NCI-H1092 (cell line): ENCODE measurements around the gene CENPK.
"Not testable (repeated sequence)": the region's sequence is repeated elsewhere in the genome, so short reads cannot be mapped to it uniquely, and the experiment has no call there.

ENCODE experiments used
- DNase-seq: peaks from one replicate; lab custom pipeline; 2025; lab: John Stamatoyannopoulos, UW

The CENPK gene

GRCh38 chr5:65508978-65509377 is 54.0 kb downstream of the CENPK start:
- DNase-seq = no peak

GRCh38 chr5:65506961-65507360 is 56.0 kb downstream of the CENPK start:
- DNase-seq = no peak

DNA sequence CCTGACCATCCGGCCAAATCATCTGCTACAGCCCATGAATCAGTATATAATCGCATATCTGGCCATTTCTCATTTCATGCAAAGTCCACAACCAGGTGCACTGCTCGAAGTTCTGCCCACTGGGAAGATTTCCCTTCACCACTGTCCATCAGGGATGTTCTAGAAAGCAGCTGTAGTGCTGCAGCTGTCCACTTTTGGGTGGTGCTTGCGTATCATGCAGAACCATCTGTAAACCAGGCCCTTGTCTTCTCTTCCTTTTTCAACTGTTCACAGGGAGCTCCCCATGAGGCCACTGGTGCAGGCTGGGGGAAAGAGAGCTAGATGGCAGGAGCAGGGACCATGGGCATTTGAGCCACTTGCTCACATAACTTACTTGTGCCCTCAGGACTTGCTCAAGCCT is 73.8 kb downstream of the CENPK start:
- no peak for DNase-seq

- not testable (repeated sequence) for DNase-seq
Observed at GRCh38 chr5:65488038-65488687, 74.8 kb downstream of the CENPK start.

- not testable (repeated sequence) for DNase-seq
Observed at GRCh38 chr5:65486803-65487202, 76.2 kb downstream of the CENPK start.

- no peak for DNase-seq
Observed at GRCh38 chr5:65485405-65485804, 77.6 kb downstream of the CENPK start.

GRCh38 chr5:65483546-65484346 is 79.2 kb downstream of the CENPK start:
- DNase-seq = peak; percentile 32

- no peak for DNase-seq
Observed at GRCh38 chr5:65482736-65483545, 80.0 kb downstream of the CENPK start.

DNA sequence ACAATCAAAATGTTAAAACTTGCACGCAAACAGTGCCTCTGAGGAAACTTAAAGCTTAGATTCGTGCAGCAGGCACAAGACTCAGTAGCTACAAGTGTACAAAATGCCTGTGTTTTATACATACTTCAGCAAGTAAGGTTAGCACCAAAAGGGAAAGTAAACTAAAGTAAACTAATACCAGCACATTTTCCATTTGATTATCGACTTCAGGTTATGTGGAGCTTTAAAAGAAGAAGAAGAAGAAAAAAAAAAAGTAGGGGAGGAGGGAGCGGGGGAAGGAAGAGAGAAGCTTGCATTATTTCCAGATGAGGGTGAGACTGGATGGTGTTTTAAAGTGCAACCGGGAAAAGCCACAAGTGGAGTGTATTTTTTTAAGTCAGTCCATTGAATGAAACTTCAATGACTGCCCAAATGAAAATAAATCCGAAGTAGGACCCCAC is 80.7 kb downstream of the CENPK start:
- DNase-seq = no peak

DNA sequence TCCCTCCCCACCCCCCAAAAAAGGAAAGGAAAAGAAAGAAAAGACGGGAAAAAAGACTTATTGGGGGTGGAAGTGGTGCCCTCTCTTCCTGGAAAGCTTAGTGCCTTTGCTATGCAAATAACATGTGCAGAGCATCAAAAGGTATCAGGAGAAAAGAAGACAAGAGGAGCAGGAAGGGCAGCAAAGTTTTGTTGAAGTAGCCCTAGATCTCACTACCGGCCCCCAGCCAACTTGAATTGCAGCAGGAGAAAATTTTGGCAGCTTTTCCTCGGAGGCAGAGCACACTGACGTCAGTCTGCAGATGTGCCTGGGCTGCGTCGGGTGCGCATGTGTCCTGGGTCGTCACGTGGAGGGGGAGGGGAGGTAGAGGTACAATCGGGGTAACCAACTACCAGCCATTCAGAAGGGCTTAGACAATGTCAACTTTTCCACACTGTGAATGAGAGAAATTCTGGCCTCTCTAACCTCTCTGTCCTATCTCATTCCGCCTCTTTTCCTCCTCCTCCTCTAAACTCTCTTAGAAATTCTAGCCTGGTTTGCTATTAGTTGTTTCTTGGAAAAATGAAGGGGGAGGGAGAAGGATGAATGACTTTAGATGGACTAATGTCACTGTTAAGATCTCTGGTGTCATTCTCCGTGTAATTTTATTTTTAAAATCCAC is 81.2 kb downstream of the CENPK start, which contains the start of gene ADAMTS6:
Gene ADAMTS6 (minus strand): TSS at position 286 of the 661 bp plus-strand sequence. CDS start 8,247 bp downstream, outside the sequence.
- peak; percentile 57 for DNase-seq

GRCh38 chr5:65481171-65481581 is 81.8 kb downstream of the CENPK start:
- DNase-seq = no peak

DNA sequence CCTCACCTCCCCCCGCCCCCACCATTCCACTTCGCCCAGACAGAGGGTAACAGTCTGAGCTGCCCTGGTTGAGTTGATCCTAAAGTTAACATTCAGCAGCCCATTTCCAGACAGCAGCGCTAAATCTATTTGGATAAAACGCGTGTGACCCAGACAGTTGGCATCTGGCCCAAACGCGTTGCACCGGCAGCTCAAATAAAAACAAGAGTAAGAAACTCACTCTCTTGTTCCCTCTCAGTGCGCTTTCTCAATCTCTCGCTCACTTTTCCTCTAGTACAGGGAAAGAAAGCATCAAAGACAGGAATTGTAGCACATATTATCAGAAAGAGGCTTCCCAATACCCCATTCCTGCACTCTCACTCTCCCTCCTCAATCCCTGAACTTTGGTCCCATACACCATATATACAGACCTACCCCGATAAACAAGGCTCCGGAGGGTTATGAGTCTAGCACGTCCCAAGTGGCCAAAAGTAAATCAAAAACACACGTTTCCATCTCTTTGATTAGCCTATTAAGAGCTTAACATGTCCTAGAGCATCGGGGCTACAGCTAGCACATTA is 82.6 kb downstream of the CENPK start:
- DNase-seq = peak; percentile 1

GRCh38 chr5:65479527-65479926 is 83.4 kb downstream of the CENPK start:
- DNase-seq = no peak

GRCh38 chr5:65478336-65478735 is 84.6 kb downstream of the CENPK start:
- no peak for DNase-seq

- no peak for DNase-seq
Observed at GRCh38 chr5:65475895-65476294, 87.1 kb downstream of the CENPK start.

DNA sequence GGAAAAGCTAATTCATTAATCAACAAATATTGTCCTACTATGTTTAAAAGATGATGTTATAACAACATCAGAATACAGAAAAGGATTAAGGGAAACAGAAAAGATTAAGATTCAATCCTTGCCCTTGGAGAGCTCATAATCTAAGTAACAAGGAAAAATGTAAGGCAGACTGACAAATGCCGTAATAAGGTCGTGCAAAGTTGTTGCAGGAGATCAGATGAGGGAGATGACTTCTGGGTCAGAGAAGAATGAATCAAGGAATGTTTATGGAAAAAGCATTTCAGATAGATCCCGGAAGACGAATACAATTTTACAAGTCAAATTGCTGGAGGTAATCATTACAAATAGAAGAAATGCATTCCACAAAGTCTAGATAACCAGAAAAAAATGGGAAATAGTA is 87.6 kb downstream of the CENPK start:
- no peak for DNase-seq

DNA sequence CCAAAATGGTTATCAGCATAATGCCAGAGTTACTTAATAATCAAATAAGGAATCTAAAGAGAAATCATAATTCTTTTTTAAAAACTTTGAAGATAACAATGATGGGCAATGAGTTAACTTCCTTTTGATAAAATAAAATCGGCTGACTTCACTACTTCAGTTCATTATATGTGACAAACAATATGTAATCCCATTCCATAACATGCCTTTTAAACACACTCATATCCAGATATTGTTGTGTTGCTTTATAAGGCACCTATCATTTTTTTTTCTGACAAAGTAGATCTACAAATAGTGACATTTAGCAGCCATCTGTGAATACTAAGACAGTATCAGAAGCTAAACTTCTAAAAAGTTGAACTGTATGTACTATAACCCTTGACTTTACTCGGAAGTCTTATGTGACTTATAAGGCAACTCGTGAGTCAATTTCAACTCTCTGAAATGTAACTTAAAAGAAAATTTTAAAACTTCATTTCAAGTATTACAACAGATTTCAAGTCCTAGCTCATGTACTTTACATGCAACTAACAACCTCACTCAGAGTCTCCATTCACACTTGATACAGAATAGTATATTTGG is 88.7 kb downstream of the CENPK start:
- DNase-seq = no peak

DNA sequence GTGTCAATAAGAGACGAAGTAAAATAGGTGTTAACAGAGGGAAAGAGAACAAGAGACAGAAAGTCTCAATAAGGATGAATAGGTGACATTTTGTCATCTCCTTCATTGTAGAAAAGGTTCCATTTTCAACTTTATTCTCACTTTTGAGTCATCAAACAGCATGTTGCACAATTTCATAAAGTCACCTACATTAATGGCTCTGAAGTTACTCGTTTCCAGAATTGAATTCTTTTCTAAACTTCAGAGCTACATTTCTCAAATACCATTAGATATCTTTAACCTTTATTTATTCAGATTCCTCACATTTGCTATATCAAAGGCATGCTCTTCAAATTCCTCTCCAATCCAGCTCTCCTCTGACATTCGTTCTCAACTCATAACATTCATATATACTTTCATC is 94.3 kb downstream of the CENPK start:
- DNase-seq = no peak
